ENCODE results near the gene PPP3R1.
"Not testable (repeated sequence)": the region's sequence is repeated elsewhere in the genome, so short reads cannot be mapped to it uniquely, and the experiment has no call there.

Gene PPP3R1

DNA sequence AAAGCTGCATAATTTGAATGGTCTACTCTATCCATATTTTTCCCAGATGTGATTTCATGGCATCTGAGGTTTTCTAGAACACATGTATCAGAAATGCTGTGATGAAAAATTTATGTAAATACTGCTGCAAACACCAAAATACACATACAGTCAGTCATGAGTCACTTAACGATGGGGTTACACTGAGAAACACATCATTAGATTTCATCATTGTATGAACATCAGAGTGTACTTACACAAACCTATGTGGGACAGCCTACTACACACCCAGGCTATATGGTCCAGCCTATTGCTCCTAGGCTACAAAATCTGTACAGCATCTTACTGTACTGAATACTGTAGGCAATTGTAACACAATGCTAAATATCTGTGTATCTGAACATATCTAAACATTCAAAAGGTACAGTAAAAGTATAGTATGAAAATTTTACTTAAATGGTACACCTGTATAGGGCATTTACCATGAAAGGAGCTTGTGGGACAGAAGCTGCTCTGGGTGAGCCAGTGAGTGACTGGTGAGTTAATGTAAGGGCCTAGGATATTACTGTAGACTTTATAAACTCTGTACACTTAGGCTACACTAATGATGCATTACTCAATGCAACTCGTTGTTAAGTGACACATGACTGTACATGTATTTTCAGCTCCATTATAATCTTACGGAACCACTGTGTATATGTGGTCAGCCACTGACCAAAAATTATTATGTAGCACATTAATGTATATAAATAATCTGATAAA, 61.2 kb downstream of the PPP3R1 start:
- DNase-seq = no peak

GRCh38 chr2:68189991-68190784, 62.1 kb downstream of the PPP3R1 start:
- DNase-seq = no peak

DNA sequence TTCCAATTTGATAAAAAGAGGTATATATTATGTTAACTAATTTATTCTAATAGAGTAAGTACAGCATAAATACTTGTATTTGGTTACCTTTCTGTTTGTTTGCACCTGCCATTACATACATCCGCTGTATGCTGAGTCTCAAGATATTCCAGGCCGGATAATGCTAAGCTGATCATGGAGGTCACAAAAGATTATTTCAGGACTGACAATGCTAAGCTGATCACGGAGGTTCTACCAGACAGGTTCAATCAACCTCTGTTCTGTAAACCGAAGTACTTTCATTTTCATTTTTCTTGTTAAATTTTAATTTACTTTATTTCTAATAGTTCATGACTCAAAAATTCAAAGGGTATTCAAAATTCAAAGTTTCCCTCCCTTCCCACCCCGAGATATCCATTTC, 63.5 kb downstream of the PPP3R1 start:
- DNase-seq = no peak

DNA sequence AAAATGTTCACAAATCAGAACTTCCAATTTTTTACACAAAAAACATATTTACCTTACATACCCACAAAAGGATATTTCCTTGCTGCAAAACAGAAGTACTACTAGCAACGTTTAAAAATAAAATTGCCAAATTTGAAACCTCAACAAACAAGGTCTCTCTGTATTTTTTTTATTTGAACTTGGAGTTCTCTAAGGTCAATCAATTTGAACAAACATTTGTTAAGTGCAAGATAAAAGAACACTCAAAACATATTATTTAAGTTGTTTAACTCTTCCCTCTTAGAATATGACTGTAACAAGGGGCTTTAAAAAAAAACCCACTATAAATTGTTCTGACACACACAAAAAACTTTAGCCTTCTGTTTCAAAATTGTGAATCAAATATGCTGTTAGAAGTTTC, 65.0 kb downstream of the PPP3R1 start:
- no peak for DNase-seq

DNA sequence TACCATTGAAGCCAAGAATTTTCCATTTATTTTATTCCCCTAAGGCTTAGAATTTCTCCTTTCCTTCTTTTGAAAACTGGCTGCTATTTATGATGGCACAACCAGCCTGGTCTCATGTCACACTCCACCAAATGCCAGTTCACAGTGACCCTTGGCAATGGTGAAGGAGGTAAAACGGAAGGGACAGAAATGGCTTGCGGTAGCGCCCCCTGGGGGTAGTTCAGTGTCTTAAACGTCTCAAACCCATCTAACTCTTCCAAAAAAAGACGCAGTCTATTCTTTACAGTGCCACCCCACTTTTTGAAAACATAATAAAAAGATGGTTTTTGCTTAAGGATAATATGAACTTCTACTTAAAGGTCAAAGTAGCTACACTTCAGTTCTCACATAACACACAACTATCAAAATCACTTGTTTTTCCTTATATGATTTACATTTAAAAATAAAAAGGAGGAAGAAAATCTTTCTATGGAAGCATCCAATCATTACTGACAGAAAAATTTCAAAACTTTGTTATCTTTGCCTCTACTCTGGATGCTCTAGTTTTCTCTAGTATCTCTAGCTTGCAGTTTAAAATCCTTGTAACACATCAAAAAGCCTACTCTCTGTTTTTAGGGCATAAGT, 66.7 kb downstream of the PPP3R1 start:
- no peak for DNase-seq

DNA sequence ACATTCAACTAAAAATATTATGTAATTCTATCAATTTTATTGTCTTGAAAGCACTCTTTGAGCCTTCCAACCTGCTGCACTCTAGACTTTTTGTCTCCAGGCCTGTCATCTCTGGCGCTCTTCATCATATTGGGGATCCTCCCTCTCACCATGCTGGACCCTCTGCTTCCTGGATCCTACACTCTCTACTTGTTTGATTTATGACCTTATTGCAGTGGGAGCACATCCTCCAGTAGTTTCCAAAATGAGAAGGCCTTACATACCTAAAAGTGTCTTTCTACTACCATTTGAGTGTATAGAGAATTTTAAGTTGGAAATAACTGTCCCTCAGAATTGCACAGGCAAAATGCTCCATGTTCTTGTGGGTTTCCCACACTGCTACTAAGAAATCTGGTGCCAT, 69.4 kb downstream of the PPP3R1 start:
- no peak for DNase-seq

DNA sequence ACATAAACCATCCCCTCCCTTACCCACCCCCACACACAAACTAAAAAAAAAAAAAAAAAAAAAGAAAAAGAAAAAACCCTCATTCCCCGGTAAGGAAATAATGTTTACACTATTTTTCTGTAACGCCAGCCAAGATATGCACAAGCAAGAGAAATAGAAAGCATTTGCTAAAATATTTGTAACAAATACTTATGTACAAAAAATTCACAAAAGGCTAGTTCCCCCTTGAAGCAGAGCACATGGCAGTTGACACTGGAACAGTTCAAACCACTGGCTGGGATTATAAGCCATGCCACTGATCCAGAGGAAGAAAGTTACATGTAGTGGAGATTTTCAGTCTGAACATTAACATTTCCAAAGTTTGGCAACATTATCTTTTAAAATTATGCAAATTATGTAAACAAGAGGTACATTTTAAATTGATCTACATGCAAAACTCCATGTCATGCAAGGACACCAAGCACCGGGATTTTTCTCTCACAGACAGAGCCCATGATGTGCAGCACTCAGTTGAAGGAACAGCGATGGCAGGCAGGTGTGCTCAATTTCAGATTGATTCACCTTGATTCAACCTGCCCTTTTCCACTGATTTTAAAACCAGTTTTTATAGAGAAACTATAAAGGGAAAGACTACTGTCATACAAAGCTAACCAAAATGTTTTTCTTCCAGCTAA, 73.2 kb downstream of the PPP3R1 start:
- DNase-seq = no peak

DNA sequence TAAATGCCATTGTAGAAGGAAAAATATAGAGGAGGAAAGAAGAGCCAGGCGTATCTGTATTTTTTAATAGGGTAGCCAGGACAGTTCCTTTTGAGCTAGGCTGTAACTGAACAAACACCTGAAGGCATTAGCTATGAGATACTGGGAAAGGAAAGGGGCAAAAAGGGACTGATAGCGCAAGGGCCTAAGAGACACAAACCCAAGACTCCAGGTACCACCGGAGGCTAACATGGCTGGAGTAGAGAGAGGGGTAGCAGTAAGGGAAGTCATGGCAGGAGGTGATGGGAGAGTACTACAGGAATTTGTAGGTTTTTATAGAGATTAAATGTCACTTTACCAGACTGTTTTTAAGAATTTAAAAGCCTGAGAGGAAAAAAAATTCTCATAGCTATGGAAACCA, 73.9 kb downstream of the PPP3R1 start:
- DNase-seq = no peak

DNA sequence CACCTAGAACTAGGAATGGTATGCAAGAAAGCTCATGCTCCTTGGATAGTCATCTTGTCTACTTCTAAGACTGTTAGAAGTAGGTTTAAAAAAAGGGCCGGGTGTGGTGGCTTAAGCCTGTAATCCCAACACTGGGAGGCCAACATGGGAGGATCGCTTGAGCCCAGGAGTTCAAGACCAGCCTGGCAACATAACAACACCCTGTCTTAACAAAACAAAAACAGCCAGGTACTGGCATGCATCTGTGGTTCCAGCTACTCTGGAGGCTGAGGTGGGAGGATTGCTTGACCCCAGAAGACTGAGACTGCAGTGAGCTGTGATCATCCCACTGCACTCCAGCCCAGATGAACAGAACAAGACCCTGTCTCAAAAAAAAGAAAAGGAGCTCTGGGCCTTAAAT, 74.8 kb downstream of the PPP3R1 start:
- DNase-seq = no peak

- no peak for DNase-seq
These were observed 75.7 kb downstream of the PPP3R1 start for GRCh38 chr2:68176657-68177056.

DNA sequence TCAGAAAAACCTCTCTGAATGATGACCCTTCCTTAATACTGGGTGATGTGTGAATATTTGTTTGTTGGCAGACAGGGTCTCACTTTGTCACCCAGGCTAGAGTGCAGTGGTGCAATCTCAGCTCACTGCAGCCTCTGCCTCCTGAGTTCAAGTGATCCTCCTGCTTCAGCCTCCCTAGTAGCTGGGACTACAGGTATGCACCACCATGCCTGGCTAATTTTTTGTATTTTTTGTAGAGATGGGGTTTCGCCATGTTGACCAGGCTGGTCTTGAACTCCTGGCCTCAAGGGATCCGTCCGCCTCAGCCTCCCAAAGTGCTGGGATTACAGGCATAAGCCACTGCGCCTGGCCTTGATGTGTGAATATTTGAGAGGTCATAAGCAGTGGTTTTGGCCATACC, 77.1 kb downstream of the PPP3R1 start:
- DNase-seq = not testable (repeated sequence)

- no peak for DNase-seq
These were observed 79.2 kb downstream of the PPP3R1 start for GRCh38 chr2:68172990-68173700.

- no peak for DNase-seq
These were observed 79.8 kb downstream of the PPP3R1 start for GRCh38 chr2:68172521-68172920.

- no peak for DNase-seq
These were observed 80.6 kb downstream of the PPP3R1 start for GRCh38 chr2:68171684-68172083.

DNA sequence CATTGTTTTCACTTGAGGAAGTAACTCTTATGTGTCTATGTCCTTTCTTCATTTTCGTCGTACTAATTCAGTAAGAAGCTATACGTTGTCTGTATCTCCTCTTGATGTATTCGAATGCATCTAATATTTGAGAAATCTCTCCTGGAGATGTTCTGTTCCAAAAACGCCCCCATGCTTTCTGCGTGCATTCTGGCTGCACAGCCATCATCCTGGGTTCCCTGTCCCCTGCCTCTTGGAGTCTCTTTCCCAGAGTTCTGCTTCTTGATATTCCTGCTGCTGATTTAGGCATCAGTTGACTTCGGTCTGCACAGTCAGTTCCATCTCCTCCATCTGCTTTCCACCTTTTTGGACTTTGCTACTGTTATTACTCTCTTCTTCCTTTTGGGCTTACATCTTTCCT, 81.2 kb downstream of the PPP3R1 start:
- peak in 1 of 58 donors; percentile 2 for DNase-seq

GRCh38 chr2:68169308-68169707, 83.0 kb downstream of the PPP3R1 start:
- DNase-seq = no peak

GRCh38 chr2:68167186-68167585, 85.1 kb downstream of the PPP3R1 start:
- DNase-seq = no peak

- DNase-seq = no peak
These were observed 88.7 kb downstream of the PPP3R1 start for GRCh38 chr2:68163641-68164040.

DNA sequence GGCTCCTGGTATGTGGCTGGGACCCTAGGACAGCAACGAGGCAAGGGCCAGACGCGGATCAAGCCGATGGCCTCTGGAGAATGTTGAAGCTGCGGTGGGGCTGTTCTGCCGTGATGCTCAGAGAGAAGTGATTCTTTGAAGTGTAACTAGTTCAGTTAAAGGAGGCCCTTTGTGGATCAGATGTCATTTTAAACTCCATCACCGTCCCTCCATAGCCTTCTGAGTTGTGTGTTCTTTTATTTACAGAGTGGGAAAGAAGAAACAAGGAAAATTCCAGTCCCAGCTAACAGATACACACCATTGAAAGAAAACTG, 94.2 kb downstream of the PPP3R1 start:
- DNase-seq = no peak

GRCh38 chr2:68157402-68158133, 94.8 kb downstream of the PPP3R1 start, which contains the start of gene PNO1:
Gene PNO1, plus strand, starts transcription at chr2:68157888. Its CDS starts 47 bp downstream, at chr2:68157935.
- peak; percentile 60 to 97 (median 93) for DNase-seq
